K562 (cell line): ENCODE data around the gene SEL1L. TPM values are rescaled to one million over a fixed set of nuclear protein-coding genes. Genes with fewer than 3 reads are reported as not detected.

Experiments used
- ATF1 ChIP-seq, 2 experiments: fragments of 450-650 bp in 1 of 2; IDR thresholded peaks; 2 replicates each; pipeline ENCODE4 v1.6.1; 2016; ENCODE audit warnings: missing compliant biosample characterization in 1 of 2, missing genetic modification characterization in 1 of 2
- CREB1 ChIP-seq, 2 experiments: sonication (generic) in 1 of 2; formaldehyde crosslinking in 1 of 2; IDR thresholded peaks; 2 replicates each; pipeline versions ENCODE4 v1.6.1 to v1.8.0; 2012 to 2022; ENCODE audit warnings: inconsistent platforms in 1 of 2, mild to moderate bottlenecking in 1 of 2, missing genetic modification reagents in 1 of 2, moderate library complexity in 1 of 2
- EGR1 ChIP-seq: fragments of 450-650 bp; conservative IDR thresholded peaks from 2 replicates; pipeline ENCODE4 v1.6.1; 2017; ENCODE audit warnings: mild to moderate bottlenecking
- MAZ ChIP-seq, 2 experiments: fragments of 450-650 bp in 1 of 2; sonication (generic) in 1 of 2; formaldehyde crosslinking; IDR thresholded peaks in 1 of 2; conservative IDR thresholded peaks in 1 of 2; 2 replicates each; pipeline versions ENCODE4 v1.4.0 to v1.5.0; 2020; ENCODE audit warnings: mild to moderate bottlenecking in 1 of 2, missing genetic modification reagents in 1 of 2
- PHF8 ChIP-seq: fragments of 200-600 bp; sonication (generic); IDR thresholded peaks from 2 replicates; pipeline ENCODE4 v1.6.1; 2012; ENCODE audit warnings: mixed run types, mild to moderate bottlenecking, inconsistent platforms, low read length, moderate library complexity, borderline replicate concordance
- ZNF589 ChIP-seq: fragments of 200-800 bp; sonication (Bioruptor generic); IDR thresholded peaks from 2 replicates; pipeline ENCODE4 v1.6.1; 2016; ENCODE audit warnings: low read depth, missing genetic modification characterization, missing compliant biosample characterization
- polyA plus RNA-seq, 8 experiments: library from polyadenylated mRNA; depleted of rRNA in 4 of 8; stranded (reverse) in 5 of 8; unstranded in 3 of 8; fragments of >200 nt; fragmentation: Nextera tagmentation in 2 of 8; fragmentation: Illumina TruSeq in 1 of 8; extraction: Ambion mirVana in 2 of 8; extraction: Trizol in 1 of 8; gene quantifications; 2 replicates each; pipeline versions ENCODE4 v1.2.1 to v1.2.3, GENCODE V29; 2011 to 2014; ENCODE audit warnings: inconsistent platforms in 1 of 8, missing spikeins in 1 of 8
- total RNA-seq, 7 experiments: library from RNA; depleted of rRNA in 6 of 7; stranded (reverse); fragments of >200 nt in 6 of 7; fragmentation: Illumina TruSeq in 2 of 7; extraction: Trizol in 2 of 7; gene quantifications; 2 replicates each; pipeline versions ENCODE4 v1.2.1 to v1.2.3, GENCODE V29; 2011 to 2021; ENCODE audit warnings: low replicate concordance in 1 of 7
- TF ChIP-seq, protein P1 (sequence below), 2 experiments: fragments of 450-650 bp; formaldehyde crosslinking in 1 of 2; IDR thresholded peaks; 2 replicates each; pipeline versions ENCODE4 v1.4.0 to v1.6.1; 2014 to 2020; ENCODE audit warnings: mild to moderate bottlenecking in 2 of 2, borderline replicate concordance in 1 of 2, low read depth in 1 of 2
- TF ChIP-seq, protein P2 (sequence below): fragments of 450-650 bp; IDR thresholded peaks from 2 replicates; pipeline ENCODE4 v1.6.1; 2018; ENCODE audit not compliant: partially characterized antibody
- TF ChIP-seq, protein P3 (sequence below): fragments of 250-450 bp; sonication (Bioruptor Pico); IDR thresholded peaks from 2 replicates; pipeline ENCODE4 v1.8.0; 2021; ENCODE audit warnings: moderate library complexity, mild to moderate bottlenecking, inconsistent platforms

SEL1L gene
- total and polyA plus RNA-seq, 9 of the 15 experiments (the other 6 are each of a cell fraction or from before 2014, with no cell fraction given) = 7.7 to 21.1 (median 13.6) TPM

DNA sequence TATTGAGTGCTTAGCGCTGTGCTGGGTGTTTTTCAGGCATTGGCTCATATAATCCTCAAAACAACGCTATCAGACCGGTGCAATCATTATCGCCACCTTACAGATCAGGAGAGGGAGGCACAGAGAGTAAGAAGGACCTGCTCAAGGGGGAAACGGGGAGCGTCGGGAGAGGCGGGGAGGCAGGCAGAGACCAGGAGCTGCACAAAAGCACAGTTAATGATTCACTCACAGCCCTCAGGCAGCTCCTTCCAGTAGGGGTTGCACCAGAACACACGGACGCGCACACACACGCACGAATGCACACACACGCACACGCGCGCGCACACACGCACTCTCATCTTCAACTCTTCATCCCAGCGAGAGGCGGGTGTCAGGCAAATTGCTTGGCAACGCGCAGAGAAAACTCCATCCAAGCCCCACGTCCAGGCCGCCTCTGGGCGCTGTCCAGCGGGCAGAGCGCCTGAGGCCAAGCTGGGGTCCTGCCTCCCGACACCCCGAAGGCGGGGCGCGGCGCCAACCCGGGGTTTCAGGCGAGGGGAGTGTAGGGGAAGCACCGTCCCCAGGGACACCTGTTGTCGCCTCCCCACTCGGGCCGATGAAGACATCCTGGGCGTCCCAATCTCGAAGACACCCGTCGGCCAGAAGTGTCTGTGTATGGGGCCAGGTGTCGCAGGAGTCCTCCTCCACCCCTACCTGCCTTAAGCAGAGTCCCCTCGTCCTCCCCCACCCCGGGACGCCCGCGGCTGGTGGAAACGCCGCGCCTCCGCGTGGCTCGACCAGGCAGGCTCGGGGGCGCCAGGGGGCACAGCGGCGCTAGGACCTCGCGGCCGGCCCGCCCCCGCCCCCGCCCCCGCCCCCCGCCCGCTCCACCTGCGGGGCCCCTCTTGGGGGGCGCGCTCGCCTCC, 98.0 kb downstream of the SEL1L start (continued):
- TF ChIP-seq, protein P1, sequence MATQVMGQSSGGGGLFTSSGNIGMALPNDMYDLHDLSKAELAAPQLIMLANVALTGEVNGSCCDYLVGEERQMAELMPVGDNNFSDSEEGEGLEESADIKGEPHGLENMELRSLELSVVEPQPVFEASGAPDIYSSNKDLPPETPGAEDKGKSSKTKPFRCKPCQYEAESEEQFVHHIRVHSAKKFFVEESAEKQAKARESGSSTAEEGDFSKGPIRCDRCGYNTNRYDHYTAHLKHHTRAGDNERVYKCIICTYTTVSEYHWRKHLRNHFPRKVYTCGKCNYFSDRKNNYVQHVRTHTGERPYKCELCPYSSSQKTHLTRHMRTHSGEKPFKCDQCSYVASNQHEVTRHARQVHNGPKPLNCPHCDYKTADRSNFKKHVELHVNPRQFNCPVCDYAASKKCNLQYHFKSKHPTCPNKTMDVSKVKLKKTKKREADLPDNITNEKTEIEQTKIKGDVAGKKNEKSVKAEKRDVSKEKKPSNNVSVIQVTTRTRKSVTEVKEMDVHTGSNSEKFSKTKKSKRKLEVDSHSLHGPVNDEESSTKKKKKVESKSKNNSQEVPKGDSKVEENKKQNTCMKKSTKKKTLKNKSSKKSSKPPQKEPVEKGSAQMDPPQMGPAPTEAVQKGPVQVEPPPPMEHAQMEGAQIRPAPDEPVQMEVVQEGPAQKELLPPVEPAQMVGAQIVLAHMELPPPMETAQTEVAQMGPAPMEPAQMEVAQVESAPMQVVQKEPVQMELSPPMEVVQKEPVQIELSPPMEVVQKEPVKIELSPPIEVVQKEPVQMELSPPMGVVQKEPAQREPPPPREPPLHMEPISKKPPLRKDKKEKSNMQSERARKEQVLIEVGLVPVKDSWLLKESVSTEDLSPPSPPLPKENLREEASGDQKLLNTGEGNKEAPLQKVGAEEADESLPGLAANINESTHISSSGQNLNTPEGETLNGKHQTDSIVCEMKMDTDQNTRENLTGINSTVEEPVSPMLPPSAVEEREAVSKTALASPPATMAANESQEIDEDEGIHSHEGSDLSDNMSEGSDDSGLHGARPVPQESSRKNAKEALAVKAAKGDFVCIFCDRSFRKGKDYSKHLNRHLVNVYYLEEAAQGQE (IDR thresholded peaks at IDR 0.05; ENCODE audit: borderline replicate concordance) = peak; percentile 97
- TF ChIP-seq, protein P1 (CRISPR knock-in tag; IDR thresholded peaks at IDR 0.05; ENCODE audit: low read depth) = peak; percentile 93
- TF ChIP-seq ATF1 (CRISPR knock-in tag; IDR thresholded peaks at IDR 0.05) (no peak), ATF1 (tag; IDR thresholded peaks at IDR 0.05) (0 out of 2 replicates have a peak, but pooled peaks have one; percentile 10), EGR1 (peak; percentile 19; the same call in 1 of the 2 replicates), PHF8 (0 out of 2 replicates have a peak, but pooled peaks have one; percentile 9), CREB1 (IDR thresholded peaks at IDR 0.05) (no peak), CREB1 (CRISPR knock-in tag; IDR thresholded peaks at IDR 0.05) (0 out of 2 replicates have a peak, but pooled peaks have one; percentile 20), MAZ (CRISPR knock-in tag; conservative IDR thresholded peaks at IDR 0.05 in 1 of 2, IDR thresholded peaks at IDR 0.05 in 1 of 2) (0 out of 4 replicates have a peak, but pooled peaks of 1 of the 2 experiments have one; percentile 37), ZNF589 (no peak)
- TF ChIP-seq, protein P2, sequence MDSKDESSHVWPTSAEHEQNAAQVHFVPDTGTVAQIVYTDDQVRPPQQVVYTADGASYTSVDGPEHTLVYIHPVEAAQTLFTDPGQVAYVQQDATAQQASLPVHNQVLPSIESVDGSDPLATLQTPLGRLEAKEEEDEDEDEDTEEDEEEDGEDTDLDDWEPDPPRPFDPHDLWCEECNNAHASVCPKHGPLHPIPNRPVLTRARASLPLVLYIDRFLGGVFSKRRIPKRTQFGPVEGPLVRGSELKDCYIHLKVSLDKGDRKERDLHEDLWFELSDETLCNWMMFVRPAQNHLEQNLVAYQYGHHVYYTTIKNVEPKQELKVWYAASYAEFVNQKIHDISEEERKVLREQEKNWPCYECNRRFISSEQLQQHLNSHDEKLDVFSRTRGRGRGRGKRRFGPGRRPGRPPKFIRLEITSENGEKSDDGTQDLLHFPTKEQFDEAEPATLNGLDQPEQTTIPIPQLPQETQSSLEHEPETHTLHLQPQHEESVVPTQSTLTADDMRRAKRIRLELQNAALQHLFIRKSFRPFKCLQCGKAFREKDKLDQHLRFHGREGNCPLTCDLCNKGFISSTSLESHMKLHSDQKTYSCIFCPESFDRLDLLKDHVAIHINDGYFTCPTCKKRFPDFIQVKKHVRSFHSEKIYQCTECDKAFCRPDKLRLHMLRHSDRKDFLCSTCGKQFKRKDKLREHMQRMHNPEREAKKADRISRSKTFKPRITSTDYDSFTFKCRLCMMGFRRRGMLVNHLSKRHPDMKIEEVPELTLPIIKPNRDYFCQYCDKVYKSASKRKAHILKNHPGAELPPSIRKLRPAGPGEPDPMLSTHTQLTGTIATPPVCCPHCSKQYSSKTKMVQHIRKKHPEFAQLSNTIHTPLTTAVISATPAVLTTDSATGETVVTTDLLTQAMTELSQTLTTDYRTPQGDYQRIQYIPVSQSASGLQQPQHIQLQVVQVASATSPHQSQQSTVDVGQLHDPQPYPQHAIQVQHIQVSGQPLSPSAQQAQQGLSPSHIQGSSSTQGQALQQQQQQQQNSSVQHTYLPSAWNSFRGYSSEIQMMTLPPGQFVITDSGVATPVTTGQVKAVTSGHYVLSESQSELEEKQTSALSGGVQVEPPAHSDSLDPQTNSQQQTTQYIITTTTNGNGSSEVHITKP = peak; percentile 73
- TF ChIP-seq, protein P3, sequence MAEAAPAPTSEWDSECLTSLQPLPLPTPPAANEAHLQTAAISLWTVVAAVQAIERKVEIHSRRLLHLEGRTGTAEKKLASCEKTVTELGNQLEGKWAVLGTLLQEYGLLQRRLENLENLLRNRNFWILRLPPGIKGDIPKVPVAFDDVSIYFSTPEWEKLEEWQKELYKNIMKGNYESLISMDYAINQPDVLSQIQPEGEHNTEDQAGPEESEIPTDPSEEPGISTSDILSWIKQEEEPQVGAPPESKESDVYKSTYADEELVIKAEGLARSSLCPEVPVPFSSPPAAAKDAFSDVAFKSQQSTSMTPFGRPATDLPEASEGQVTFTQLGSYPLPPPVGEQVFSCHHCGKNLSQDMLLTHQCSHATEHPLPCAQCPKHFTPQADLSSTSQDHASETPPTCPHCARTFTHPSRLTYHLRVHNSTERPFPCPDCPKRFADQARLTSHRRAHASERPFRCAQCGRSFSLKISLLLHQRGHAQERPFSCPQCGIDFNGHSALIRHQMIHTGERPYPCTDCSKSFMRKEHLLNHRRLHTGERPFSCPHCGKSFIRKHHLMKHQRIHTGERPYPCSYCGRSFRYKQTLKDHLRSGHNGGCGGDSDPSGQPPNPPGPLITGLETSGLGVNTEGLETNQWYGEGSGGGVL (CRISPR knock-in tag) = no peak
